WTC11 (cell line): ENCODE results near the gene MGAT3. TPM values are rescaled to one million over a fixed set of nuclear protein-coding genes. Genes with fewer than 3 reads are reported as not detected.

Experiments used
- ATAC-seq: fragments of 200-7000 bp; cut with Tn5 transposase; 2 replicates; pipeline ENCODE4 v1.10.0; 2021; ENCODE audit warnings: mild to moderate bottlenecking, moderate library complexity
- CTCF ChIA-PET: fragments of 300-600 bp; sonication (Branson Sonifier 250); formaldehyde crosslinking; loops from one replicate; lab custom pipeline; 2021; ENCODE audit warnings: antibody characterized with exemption; lab: Charles Lee
- POLR2A ChIA-PET: fragments of 350-600 bp; sonication (Branson Sonifier 250); formaldehyde crosslinking; loops from one replicate; lab custom pipeline; 2021; ENCODE audit warnings: antibody characterized with exemption; lab: Charles Lee
- DNase-seq: peaks from one replicate; pipeline ENCODE4 v3.0.0; 2021; ENCODE audit warnings: low spot score
- H3K27ac Mint-ChIP-seq: 2 replicates; pipeline ENCODE4 v1.8.0; 2021; ENCODE audit warnings: mixed read lengths
- H3K27me3 Mint-ChIP-seq: 2 replicates; pipeline ENCODE4 v1.8.0; 2021; ENCODE audit warnings: low read depth, mild to moderate bottlenecking, moderate library complexity, mixed read lengths
- H3K36me3 Mint-ChIP-seq: 2 replicates; pipeline ENCODE4 v1.8.0; 2021; ENCODE audit warnings: mixed read lengths
- H3K4me1 Mint-ChIP-seq: 2 replicates; pipeline ENCODE4 v1.8.0; 2022; ENCODE audit warnings: mixed read lengths
- H3K4me3 Mint-ChIP-seq: 2 replicates; pipeline ENCODE4 v1.8.0; 2021; ENCODE audit warnings: mild to moderate bottlenecking, moderate library complexity, mixed read lengths
- H3K9me3 Mint-ChIP-seq: 2 replicates; pipeline ENCODE4 v1.8.0; 2021; ENCODE audit warnings: mixed read lengths
- AR ChIP-seq: fragments of 250-450 bp; sonication (Bioruptor Pico); IDR thresholded peaks from 2 replicates; pipeline ENCODE4 v1.9.0; 2021; ENCODE audit warnings: mild to moderate bottlenecking
- CDX4 ChIP-seq: fragments of 250-450 bp; sonication (Bioruptor Pico); IDR thresholded peaks from 2 replicates; pipeline ENCODE4 v1.9.0; 2021; ENCODE audit warnings: moderate library complexity, mild to moderate bottlenecking, inconsistent platforms, borderline replicate concordance
- E2F1 ChIP-seq: sonication (generic); formaldehyde crosslinking; IDR thresholded peaks from 2 replicates; pipeline ENCODE4 v1.8.0; 2022; ENCODE audit warnings: mild to moderate bottlenecking, missing genetic modification reagents
- EMX1 ChIP-seq: fragments of 250-450 bp; sonication (Bioruptor Pico); IDR thresholded peaks from 2 replicates; pipeline ENCODE4 v1.8.0; 2021; ENCODE audit warnings: mild to moderate bottlenecking
- KAT7 ChIP-seq: sonication (generic); formaldehyde crosslinking; IDR thresholded peaks from 2 replicates; pipeline ENCODE4 v1.8.1; 2023; ENCODE audit warnings: missing genetic modification reagents, mild to moderate bottlenecking, borderline replicate concordance
- MXD4 ChIP-seq: fragments of 250-450 bp; sonication (Bioruptor Pico); IDR thresholded peaks from 2 replicates; pipeline ENCODE4 v1.8.0; 2021; ENCODE audit warnings: mild to moderate bottlenecking, moderate library complexity, borderline replicate concordance
- SMAD4 ChIP-seq: sonication (generic); formaldehyde crosslinking; IDR thresholded peaks from 2 replicates; pipeline ENCODE4 v1.8.0; 2022; ENCODE audit warnings: mild to moderate bottlenecking, missing genetic modification reagents
- TCF7 ChIP-seq: sonication (generic); formaldehyde crosslinking; IDR thresholded peaks from 2 replicates; pipeline ENCODE4 v1.8.0; 2022; ENCODE audit warnings: mild to moderate bottlenecking, low read depth, missing genetic modification reagents, moderate library complexity
- TEAD4 ChIP-seq: sonication (generic); formaldehyde crosslinking; IDR thresholded peaks from 2 replicates; pipeline ENCODE4 v1.8.0; 2022; ENCODE audit warnings: mild to moderate bottlenecking, missing genetic modification reagents
- USF2 ChIP-seq: sonication (generic); formaldehyde crosslinking; IDR thresholded peaks from 2 replicates; pipeline ENCODE4 v1.8.1; 2023; ENCODE audit warnings: mild to moderate bottlenecking, missing genetic modification reagents, moderate library complexity
- ZMAT4 ChIP-seq: fragments of 250-450 bp; sonication (Bioruptor Pico); IDR thresholded peaks from 2 replicates; pipeline ENCODE4 v1.9.0; 2021; ENCODE audit warnings: mild to moderate bottlenecking
- ZNF263 ChIP-seq: sonication (generic); formaldehyde crosslinking; IDR thresholded peaks from 2 replicates; pipeline ENCODE4 v1.8.1; 2022; ENCODE audit warnings: low read depth, mild to moderate bottlenecking, moderate library complexity, missing genetic modification reagents
- ZNF281 ChIP-seq: sonication (generic); formaldehyde crosslinking; IDR thresholded peaks from 2 replicates; pipeline ENCODE4 v1.8.0; 2023; ENCODE audit warnings: mild to moderate bottlenecking, missing genetic modification reagents
- ZNF396 ChIP-seq: fragments of 250-450 bp; sonication (Bioruptor Pico); IDR thresholded peaks from 2 replicates; pipeline ENCODE4 v1.8.0; 2021; ENCODE audit warnings: mild to moderate bottlenecking, moderate library complexity, borderline replicate concordance
- ZNF416 ChIP-seq: fragments of 250-450 bp; sonication (Bioruptor Pico); IDR thresholded peaks from 2 replicates; pipeline ENCODE4 v1.9.0; 2021; ENCODE audit warnings: mild to moderate bottlenecking, inconsistent platforms
- ZNF425 ChIP-seq: fragments of 250-450 bp; sonication (Bioruptor Pico); conservative IDR thresholded peaks from 2 replicates; pipeline ENCODE4 v1.9.0; 2021; ENCODE audit warnings: mild to moderate bottlenecking
- ZNF671 ChIP-seq: fragments of 250-450 bp; sonication (Bioruptor Pico); IDR thresholded peaks from 2 replicates; pipeline ENCODE4 v1.8.0; 2021; ENCODE audit warnings: mild to moderate bottlenecking
- total RNA-seq: library from RNA; stranded (reverse); gene quantifications from 3 replicates; pipeline ENCODE4 v1.2.3, GENCODE V29; 2021
- TF ChIP-seq, protein P1 (sequence below): sonication (generic); formaldehyde crosslinking; IDR thresholded peaks from 2 replicates; pipeline ENCODE4 v1.8.0; 2022; ENCODE audit warnings: mild to moderate bottlenecking, missing genetic modification reagents

MGAT3 gene
- total RNA-seq, 1 experiment from 2014 or later: 11.4 TPM

DNA sequence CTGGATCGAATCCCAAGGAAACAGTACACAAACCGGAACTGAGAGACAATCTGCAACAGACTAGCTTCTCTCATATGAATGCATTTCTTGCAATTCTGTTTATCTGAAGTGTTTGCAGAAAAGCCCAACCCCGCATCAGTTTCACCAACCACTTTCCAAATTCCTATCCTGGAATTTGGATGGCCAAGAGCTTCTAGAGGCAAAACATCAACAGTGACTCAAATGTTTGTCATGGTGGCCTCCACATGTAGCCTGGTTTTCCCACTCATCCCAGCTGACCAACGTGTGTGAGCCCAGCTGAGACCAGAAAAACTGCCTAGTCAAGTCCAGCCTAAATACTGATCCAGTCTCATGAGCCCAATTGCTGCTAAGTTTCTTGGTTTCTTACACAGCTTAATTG, 36.9 kb downstream of the MGAT3 start:
- H3K27me3 Mint-ChIP-seq: peaks cover 42% of the 10 kb centered on the region
- no peak for ATAC-seq
- TF ChIP-seq ZNF416 (CRISPR knock-in tag) (no peak), TCF7 (CRISPR knock-in tag) (no peak), ZMAT4 (CRISPR knock-in tag) (no peak), USF2 (no peak), ZNF425 (CRISPR knock-in tag) (no peak), CDX4 (CRISPR knock-in tag) (no peak), ZNF671 (CRISPR knock-in tag) (no peak), EMX1 (no peak), TEAD4 (CRISPR knock-in tag) (no peak), E2F1 (no peak)
- H3K36me3 Mint-ChIP-seq: no peaks in the 10 kb centered on the region
- H3K4me3 Mint-ChIP-seq: no peak overlapping the region
- CTCF ChIA-PET: interaction anchor here (0.7 to 3.7 kb wide), 15 partner anchors 8 to 128 kb away, joined by 3 to 29 read pairs (median 5); partner anchors contain the start of genes ATF4, MIEF1 and TAB1
- H3K4me1 Mint-ChIP-seq: peaks cover 8% of the 10 kb centered on the region
- no peak overlapping the region for H3K27ac Mint-ChIP-seq
- POLR2A ChIA-PET: interaction anchor here (1.2 kb wide), 1 partner anchor 26 kb away, joined by 4 read pairs; the partner anchor contains the start of gene ATF4
- no peaks in the 10 kb centered on the region for H3K9me3 Mint-ChIP-seq
- DNase-seq: no peak

- ATAC-seq (no peak), DNase-seq (no peak)
- ChIA-PET POLR2A (no interaction called here), CTCF (interaction anchor here (0.7 to 3.7 kb wide), 14 partner anchors 7 to 127 kb away, joined by 3 to 29 read pairs (median 5); partner anchors contain the start of genes ATF4, MIEF1 and TAB1)
- no peak for TF ChIP-seq ZNF671 (CRISPR knock-in tag)
- TF ChIP-seq AR (CRISPR knock-in tag): no peak
- no peak for TF ChIP-seq ZNF396 (CRISPR knock-in tag)
- no peak for TF ChIP-seq SMAD4 (CRISPR knock-in tag)
- TF ChIP-seq, protein P1, sequence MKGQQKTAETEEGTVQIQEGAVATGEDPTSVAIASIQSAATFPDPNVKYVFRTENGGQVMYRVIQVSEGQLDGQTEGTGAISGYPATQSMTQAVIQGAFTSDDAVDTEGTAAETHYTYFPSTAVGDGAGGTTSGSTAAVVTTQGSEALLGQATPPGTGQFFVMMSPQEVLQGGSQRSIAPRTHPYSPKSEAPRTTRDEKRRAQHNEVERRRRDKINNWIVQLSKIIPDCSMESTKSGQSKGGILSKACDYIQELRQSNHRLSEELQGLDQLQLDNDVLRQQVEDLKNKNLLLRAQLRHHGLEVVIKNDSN: no peak
- no peak for TF ChIP-seq KAT7 (CRISPR knock-in tag)
- TF ChIP-seq MXD4 (CRISPR knock-in tag): no peak
- TF ChIP-seq ZNF263 (CRISPR knock-in tag): no peak
- TF ChIP-seq ZNF281 (CRISPR knock-in tag): no peak
- Mint-ChIP-seq H3K9me3 (no peaks in the 10 kb centered on the region), H3K4me1 (peaks cover 8% of the 10 kb centered on the region), H3K36me3 (no peaks in the 10 kb centered on the region), H3K27me3 (peaks cover 50% of the 10 kb centered on the region), H3K27ac (no peak overlapping the region), H3K4me3 (no peak overlapping the region)
Observed at GRCh38 chr22:39494471-39495120, 37.8 kb downstream of the MGAT3 start.
